GM20431 (cell line): ENCODE results near the gene STAT5B.
"Not testable (repeated sequence)": the region's sequence is repeated elsewhere in the genome, so short reads cannot be mapped to it uniquely, and the experiment has no call there.

ENCODE experiments used
- in situ Hi-C: fragments of 300-500 bp; cut with MseI, MboI; formaldehyde crosslinking; loops from one replicate; pipeline ENCODE4 v1.15.0; 2020; ENCODE audit warnings: low sequenced_read_pairs; ENCODE audit not compliant: unreplicated experiment

The STAT5B gene

DNA sequence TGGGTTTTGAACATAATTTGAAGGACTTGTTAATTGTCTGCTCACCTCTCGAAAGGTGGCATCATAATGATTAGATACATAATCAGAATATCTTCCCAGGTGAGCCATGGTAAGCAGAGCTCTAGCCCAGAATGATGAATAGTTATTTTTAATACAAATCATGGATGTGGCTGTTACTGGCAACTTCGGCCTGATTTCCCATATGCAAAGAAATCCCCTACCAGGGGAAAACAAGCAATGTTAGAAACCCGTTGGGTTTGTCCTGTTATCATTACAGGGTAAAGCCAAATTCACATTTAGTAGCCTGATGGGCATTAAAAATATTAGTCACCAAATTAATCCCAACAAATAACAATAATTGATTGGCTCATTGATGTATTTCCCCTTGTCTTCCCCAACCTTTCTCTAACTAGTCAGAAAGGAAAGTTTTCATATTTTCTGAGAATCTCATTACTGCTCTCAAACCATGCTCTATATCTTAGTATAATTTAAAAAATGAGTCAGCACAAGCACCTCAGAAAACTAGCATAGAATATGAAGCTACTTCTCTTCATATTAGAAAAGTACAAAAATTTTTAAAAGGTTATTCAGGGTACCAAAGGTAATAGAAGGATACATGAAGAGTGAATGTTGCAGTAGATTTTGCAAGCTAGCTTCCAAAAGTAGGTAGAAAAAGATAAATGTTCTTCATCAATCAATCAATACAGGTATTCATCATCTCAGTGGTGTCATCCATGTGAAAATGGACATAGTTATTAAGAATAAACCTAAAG lies 5.0 kb downstream of the STAT5B start:
- in situ Hi-C loops: no loop called here

DNA sequence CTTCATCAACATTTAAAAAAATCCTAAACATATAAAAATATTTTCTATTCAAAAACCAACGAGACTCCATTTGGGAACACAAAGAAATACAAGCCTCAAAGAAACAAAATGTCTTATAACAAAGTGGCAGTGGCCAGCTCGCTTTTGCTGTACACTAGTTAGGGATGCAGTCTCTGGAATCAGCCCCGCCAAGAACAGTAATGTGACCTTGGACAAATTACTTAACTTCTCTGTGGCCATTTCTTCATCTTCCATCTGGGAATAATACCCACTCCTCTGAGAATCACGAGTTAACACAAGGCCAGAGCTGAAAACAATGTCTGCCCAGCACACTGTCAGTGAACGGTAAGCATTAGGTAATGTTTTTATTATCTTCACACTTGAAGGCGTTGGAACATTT lies 5.6 kb downstream of the STAT5B start:
- in situ Hi-C loops: no loop called here

DNA sequence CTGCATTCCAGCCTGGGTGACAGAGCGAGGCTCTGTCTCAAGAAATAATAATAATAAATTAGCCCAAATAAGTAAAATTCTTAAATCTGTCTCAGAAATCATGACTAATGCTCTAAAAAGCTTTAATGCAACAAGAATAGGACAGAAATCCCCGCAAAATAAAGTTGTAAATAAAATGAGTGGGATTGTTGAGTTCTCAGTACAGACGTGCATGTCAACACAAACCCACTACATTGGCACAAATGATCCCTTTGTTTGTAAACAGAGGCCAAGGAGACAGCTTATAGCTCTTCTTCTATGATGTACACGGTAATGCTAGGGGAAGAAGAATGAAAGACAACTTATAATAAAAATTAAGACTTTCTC lies 6.0 kb downstream of the STAT5B start:
- in situ Hi-C loops: no loop called here

DNA sequence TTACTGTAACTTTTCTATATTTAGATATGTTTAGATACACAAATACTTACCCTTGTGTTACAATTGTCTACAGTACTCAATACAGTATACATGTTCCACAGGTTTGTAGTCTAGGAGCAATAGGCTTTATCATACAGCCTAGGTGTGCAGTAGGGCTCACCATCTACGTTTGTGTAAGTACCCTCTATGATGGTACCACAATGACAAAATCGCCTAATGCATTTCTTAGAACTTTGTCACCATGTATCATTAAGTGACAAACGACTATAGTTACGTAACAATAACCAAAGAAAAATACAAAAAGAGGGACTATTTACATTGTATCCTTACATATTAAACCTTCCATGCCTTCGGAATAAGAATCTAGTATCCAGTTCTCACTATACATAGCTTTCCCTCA lies 8.0 kb downstream of the STAT5B start:
- in situ Hi-C loops: no loop called here

DNA sequence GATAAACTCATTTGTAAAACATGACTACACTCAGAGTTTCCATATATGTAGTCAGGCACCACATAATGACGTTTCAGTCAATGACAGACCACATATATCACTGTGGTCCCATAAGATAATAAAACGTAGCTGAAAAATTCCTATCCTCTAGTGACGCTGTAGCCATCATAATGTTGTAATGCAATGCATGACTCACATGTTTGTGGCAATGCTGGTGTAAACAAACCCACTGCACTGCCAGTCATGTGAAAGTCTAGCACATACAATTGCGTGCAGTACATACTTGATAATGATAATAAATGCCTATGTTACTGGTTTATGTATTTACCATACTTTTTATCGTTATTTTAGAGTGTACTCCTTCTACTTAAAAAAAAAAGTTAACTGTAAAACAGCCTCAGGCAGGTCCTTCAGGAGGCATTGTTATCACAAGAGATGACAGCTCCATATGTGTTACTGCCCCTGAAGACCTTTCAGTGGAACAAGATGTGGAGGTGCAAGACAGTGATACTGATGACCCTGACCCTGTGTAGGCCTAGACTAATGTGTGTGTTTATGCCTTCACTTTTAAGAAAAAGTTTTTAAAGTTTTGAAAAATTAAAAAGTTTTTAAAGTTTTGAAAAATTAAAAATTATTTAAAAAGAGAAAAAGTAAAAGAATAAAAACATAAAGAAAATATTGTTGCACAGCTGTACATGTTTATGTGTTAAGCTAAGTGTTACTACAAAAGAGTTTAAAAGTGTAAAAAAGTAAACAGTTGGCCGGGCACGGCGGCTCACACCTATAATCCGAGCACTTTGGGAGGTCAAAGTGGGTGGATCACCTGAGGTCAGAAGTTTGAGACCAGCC lies 9.0 kb downstream of the STAT5B start:
- in situ Hi-C loops: no loop called here

DNA sequence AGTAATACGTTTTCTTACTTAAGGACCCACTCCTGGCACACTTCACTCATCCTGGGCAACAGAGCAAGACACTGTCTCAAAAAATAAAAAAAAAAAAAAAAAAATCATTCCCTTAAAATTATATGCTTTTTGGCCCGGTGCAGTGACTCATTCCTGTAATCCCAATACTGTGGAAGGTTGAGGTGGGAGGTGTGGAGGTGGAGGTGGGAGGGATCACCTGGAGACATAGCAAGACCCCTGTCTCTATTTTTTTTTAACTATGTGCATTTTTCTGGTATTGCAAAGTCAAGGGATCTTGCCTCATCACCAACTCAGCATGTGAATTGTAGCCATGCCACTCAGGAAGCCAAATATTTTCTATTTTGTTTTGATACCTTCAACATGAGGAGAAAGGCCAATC lies 9.7 kb downstream of the STAT5B start:
- in situ Hi-C loops: no loop called here

DNA sequence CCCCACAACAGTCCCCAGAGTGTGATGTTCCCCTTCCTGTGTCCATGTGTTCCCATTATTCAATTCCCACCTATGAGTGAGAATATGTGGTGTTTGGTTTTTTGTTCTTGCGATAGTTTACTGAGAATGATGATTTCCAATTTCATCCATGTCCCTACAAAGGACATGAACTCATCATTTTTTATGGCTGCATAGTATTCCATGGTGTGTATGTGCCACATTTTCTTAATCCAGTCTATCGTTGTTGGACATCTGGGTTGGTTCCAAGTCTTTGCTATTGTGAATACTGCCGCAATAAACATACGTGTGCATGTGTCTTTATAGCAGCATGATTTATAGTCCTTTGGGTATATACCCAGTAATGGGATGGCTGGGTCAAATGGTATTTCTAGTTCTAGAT lies 11.8 kb downstream of the STAT5B start:
- in situ Hi-C loops: not testable (repeated sequence)

DNA sequence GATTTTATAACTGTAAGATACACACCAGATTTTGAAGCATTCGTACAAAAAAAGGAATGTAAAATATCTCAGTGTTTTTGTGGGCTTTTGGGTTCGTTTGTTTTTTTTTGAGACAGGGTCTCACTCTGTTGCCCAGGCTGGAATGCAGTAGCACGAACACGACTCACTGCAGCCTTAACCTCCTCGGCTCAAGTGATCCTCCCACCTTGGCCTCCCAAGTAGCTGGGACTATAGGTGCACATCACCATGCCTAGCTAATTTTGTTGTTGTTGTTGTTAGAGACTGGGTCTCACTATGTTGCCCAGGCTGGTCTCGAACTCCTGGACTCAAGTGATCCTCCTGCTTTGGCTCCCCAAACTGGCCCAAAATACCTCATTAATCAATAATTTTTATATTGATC lies 15.9 kb downstream of the STAT5B start:
- in situ Hi-C loops: no loop called here

DNA sequence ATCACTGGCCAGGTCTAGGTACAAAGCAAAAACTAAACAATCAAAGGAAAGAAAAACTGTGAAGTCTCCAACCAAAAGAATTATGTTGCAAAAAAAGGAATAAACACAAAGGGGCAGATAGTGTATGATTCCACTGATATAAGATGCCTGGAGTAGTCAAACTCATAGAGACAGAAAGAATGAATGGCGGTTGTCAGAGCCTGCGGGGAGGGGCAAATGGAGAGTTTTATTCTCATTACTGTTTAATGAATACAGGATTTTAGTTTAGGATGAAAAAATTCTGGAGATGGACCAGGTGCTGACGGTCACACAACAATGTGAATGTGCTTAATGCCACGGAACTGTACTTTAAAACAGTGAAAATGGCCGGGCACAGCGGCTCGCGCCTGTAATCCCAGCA lies 20.7 kb downstream of the STAT5B start:
- in situ Hi-C loops: no loop called here

DNA sequence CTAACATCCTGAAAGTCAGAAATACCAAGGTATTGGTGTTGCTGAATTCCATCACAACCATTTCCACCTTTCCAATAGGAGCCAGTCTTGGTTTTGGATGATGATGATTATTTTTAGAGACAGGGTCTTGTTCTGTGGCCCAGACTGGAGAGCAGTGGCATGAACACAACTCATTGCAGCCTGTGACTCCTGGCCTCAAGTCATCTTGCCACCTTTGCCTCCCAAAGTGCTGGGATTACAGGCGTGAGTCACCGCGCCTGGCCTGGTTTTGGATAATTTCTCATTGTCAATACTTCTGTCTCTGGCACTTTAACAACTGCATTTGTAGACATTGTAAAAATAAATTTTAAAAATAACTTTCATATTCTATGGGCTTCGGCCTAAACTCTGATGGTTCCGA lies 22.6 kb downstream of the STAT5B start:
- in situ Hi-C loops: no loop called here

DNA sequence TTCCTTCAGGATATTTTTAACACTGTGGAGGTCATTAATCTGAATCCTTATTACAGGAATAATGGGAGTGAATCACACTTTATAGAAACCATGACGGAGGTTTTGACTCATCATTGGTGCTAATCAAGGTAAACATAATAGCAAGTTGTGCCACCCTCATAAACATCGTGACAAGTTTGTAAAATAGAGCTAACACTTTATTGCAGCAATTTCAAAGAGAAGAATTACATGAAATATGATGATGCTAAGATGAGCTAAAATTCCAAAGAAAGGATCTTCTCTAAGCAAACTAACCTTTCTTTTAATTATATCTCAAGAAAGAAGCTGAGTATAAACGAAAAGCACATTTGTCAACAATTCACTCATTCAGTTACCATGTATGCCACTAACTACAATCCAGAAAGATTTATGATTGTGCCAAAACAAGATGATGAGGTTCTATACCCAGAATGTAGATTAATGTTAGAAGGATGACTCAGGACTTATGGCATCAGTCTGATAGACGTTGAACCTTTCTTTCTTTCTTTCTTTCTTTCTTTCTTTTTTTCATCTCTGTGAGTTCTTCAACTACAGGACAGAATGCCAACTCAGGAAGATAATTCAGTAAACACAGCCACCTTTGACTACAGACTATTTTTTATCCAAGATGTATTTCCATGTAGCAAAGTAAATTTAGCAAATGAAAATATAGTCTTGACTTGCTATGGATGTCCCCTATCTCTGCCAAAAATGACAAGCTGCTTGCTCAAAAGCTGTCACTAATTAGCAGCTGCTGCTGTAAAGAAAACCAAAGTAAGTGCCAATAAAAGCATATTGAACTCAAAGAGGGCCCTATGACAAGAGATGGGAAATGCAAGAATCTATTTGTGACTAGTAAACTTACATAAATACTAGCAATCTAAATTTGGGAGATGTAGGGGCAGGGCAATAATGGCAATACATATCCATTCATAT lies 23.3 kb downstream of the STAT5B start:
- in situ Hi-C loops: no loop called here

DNA sequence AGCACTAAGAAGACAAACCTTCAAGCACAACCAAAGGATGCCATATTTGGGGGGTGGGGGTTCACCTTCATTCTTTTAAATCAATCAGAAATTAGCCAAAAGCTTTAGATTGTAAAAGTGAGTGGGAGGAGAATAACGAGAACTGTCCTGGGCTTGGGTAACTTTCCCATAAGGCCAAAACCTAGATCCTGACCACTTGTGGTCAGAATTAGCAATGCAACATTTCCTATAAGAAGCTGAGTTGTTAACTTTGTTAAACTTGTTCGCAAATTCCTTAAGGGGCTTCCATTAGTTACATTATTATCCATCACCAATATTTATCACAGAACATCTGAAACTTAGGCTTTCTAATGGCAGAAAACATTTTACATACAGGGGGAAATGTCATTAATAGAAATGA lies 25.1 kb downstream of the STAT5B start:
- in situ Hi-C loops: no loop called here

DNA sequence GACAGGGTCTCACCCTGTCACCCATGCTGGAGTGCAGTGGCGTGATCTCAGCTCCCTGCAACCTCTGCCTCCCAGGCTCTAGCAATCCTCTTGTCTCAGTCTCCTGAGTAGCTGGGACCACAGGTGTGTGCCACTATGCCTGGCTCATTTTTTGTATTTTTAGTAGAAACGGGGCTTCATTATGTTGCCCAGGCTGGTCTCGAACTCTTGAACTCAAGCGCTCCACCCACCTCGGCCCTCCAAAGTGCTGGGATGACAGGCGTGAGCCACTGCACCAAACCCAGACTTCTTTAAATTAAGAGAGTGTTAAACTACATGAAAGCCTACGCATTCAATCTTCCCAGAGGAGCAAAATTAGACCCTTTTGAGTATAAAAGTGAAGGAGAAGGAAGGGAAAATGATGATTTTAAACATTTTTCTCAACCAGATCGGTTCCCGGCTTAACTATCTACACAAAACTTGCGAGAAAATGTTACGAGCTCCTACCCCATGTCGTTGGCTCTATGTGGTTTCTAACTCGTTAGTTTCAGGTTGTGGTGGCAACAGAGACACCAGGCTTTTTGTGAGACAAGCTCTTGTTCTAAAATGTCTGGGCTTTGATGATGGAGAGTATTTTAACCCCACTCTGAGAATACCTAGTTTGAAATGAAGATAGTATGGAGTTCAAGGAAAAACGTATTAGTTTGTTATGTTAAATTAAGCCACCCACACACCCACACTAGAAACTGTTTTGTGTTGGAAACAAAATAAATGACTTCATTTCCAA lies 26.3 kb downstream of the STAT5B start:
- in situ Hi-C loops: no loop called here

DNA sequence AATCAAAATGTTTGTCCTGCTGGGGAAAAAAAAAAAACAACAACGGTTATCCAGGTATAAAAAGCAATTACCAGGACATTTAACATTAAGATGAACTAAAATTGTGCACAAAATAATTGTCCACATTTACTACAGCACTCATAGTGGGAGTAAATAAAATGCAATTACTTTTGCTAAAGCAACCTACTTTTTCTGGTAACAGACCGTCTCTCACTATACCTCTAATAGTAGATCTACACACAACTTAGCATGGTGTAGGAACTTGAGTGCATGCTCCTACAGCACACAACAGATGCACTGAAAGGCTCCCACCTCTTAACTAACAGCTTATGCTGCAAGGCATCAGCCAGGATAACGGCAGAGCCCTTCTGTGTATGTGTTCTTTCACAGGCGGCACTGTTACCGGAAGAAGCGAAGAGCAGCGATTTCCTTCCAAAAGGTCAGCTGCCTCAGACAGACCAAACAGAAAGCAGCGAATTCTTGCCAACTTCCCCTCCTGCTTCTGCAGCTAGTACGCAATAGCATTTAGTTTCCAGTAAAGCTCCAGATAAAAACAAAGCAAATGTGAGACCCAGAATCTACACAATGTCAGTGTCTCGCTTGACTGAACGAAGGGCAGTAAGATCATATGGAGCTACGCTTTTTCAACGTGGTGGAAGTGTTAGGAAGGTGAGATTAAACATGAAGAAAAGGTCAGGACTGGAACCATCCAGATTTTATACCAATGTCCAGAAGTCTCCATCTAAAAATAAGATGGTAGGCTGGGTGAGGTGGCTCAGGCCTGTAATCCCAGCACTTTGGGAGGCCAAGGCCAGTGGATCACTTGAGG lies 27.6 kb downstream of the STAT5B start:
- in situ Hi-C loops: no loop called here

DNA sequence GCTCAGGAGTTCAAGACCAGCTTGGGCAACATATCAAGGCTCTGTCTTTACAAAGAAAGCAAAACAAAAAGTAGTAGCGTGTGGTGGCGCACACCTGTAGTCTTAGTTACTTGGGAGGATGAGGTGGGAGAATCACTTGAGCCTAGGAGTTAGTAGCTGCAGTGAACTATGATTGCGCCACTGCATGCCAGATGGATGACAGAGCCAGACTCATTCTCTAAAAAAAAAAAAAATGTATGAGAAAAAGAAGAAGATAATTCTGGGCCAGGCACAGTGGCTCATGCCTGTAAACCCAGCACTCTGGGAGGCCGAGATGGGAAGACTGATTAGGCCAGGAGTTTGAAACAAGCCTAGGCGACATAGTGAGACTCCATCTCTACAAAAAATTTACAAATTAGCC lies 28.5 kb downstream of the STAT5B start:
- in situ Hi-C loops: no loop called here

DNA sequence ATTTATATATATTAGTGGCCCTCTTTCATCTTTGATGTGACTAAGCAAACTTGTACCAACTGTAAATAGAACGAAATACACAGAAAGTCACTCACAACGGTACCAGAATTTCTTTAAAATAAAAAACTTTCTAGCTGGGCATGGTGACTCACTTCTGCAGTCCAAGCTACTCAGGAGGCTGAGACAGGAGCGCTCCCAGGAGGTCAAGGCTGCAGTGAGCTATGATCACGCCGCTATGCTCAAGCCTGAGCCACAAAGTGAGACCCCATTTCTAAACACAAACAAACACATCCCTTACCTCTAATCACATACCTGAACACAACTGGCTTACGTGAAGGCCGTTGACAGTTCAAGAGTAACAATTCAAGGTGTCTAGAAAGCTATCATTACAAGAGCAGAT lies 29.7 kb downstream of the STAT5B start:
- in situ Hi-C loops: no loop called here

DNA sequence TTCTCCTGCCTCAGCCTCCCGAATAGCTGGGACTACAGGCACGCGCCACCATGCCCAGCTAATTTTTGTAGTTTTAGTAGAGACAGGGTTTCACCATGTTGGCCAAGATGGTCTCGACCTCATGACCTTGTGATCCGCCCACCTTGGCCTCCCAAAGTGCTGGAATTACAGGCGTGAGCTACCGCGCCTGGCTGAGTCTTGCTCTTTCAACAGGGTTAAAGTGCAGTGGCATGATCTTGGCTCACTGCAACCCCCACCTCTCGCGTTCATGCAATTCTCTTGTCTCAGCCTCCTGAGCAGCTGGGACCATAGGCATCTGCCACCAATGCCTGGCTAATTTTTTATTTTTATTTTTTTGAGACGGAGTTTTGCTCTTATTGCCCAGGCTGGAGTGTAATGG lies 31.0 kb downstream of the STAT5B start:
- in situ Hi-C loops: not testable (repeated sequence)

DNA sequence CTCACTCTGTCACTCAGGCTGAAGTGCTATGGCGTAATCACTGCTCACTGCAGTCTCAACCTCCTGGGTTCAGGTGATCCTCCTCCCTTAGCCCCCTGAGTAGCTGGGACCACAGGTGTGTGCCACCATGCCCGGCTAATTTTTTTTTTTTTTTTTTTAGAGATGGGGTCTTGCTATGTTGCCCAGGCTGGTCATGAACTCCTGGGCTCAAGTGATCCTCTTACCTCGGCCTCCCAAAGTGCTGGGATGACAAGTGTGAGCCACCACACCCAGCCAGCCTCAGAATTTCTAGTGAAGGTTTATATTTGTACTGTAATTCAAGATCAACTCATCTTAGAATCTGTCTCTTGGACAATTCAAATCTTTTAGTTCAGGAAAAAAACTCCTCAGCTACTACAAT lies 32.1 kb downstream of the STAT5B start:
- in situ Hi-C loops: not testable (repeated sequence)

DNA sequence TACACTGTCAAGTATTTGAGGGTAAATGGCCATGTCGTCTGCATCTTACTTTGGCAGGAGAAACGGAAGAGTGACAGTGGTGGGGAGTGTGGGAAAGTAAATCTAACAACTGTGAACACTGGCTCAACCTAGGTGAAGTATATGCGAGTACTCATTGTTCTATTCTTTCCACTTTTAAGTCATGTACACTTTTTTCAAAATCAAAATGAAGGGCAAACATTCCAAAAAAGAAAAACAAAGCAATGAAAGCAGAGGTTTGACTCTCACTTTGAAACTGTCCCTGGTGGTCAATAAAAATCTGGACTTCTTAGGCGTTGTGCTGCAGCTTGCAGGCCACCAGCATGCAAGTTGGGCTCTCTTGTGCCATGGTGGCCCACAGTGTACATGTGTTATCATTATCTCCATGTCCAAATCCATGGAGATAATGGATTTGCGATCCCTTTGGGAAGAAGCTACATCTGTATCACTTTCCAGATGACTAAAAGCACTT lies 32.7 kb downstream of the STAT5B start:
- in situ Hi-C loops: no loop called here
